Activated T-cell treated with anti-CD3 and anti-CD28 coated beads, Interleukin-2, amount 50 U/mL, for 24 hours (primary cell): ENCODE results near the gene ANKRD9.

ENCODE experiments used
- DNase-seq: peaks from one replicate; pipeline ENCODE4 v3.0.0-alpha.2; 2020
- H3K27ac Mint-ChIP-seq: 2 replicates; pipeline ENCODE4 v1.8.0; 2020; ENCODE audit warnings: mild to moderate bottlenecking, mixed read lengths
- H3K27me3 Mint-ChIP-seq: 2 replicates; pipeline ENCODE4 v1.8.0; 2020; ENCODE audit warnings: mixed read lengths
- H3K36me3 Mint-ChIP-seq: 2 replicates; pipeline ENCODE4 v1.8.0; 2020; ENCODE audit warnings: low read depth, mixed read lengths
- H3K4me1 Mint-ChIP-seq: 2 replicates; pipeline ENCODE4 v1.8.0; 2020; ENCODE audit warnings: low read depth, mixed read lengths
- H3K4me3 Mint-ChIP-seq: 2 replicates; pipeline ENCODE4 v1.8.0; 2020; ENCODE audit warnings: mild to moderate bottlenecking, moderate library complexity, mixed read lengths
- H3K9me3 Mint-ChIP-seq: 2 replicates; pipeline ENCODE4 v1.8.0; 2020; ENCODE audit warnings: mixed read lengths

Gene ANKRD9

GRCh38 chr14:102508774-102509745, 516 bp downstream of the ANKRD9 start:
- H3K4me3 Mint-ChIP-seq, result peak overlapping the region; percentile 68
- peak overlapping the region; percentile 34 for H3K27ac Mint-ChIP-seq
- H3K36me3 Mint-ChIP-seq, result peaks cover 5% of the 10 kb centered on the region
- H3K4me1 Mint-ChIP-seq, result peaks cover 17% of the 10 kb centered on the region
- H3K9me3 Mint-ChIP-seq, result no peaks in the 10 kb centered on the region
- DNase-seq, result peak; percentile 66
- peaks cover 3% of the 10 kb centered on the region for H3K27me3 Mint-ChIP-seq

DNA sequence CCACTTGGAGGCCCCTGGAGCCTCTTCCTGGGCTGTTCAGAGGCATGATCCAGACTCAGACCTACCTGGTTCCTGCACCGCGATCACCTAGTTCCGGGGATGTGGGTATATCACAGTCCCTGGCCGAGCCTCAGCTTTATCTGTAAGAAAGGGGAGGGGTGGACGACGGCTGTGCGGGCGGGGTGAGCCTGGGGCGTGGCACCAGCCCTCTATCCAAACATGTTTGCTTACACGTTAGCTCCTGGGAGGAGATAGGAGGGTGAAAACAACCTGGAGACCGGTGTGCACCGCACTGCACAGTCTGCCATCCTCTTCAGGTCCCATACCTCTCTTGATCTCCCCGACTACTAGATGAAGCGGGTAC, 1.2 kb downstream of the ANKRD9 start:
- Mint-ChIP-seq H3K27me3 (no peaks in the 10 kb centered on the region), H3K4me3 (peak overlapping the region; percentile 68), H3K9me3 (no peaks in the 10 kb centered on the region), H3K36me3 (peaks cover 5% of the 10 kb centered on the region), H3K27ac (no peak overlapping the region), H3K4me1 (peaks cover 17% of the 10 kb centered on the region)
- DNase-seq, result no peak

GRCh38 chr14:102507857-102508312, 1.7 kb downstream of the ANKRD9 start:
- H3K9me3 Mint-ChIP-seq, result no peaks in the 10 kb centered on the region
- no peaks in the 10 kb centered on the region for H3K27me3 Mint-ChIP-seq
- no peak for DNase-seq
- H3K4me3 Mint-ChIP-seq, result peak overlapping the region; percentile 35
- H3K4me1 Mint-ChIP-seq, result peaks cover 17% of the 10 kb centered on the region
- peaks cover 5% of the 10 kb centered on the region for H3K36me3 Mint-ChIP-seq
- no peak overlapping the region for H3K27ac Mint-ChIP-seq

- no peak overlapping the region for H3K27ac Mint-ChIP-seq
- no peaks in the 10 kb centered on the region for H3K9me3 Mint-ChIP-seq
- H3K36me3 Mint-ChIP-seq, result peaks cover 5% of the 10 kb centered on the region
- H3K27me3 Mint-ChIP-seq, result no peaks in the 10 kb centered on the region
- peaks cover 17% of the 10 kb centered on the region for H3K4me1 Mint-ChIP-seq
- no peak overlapping the region for H3K4me3 Mint-ChIP-seq
- DNase-seq, result peak; percentile 40
Observed at GRCh38 chr14:102507081-102507856, 2.3 kb downstream of the ANKRD9 start.

DNA sequence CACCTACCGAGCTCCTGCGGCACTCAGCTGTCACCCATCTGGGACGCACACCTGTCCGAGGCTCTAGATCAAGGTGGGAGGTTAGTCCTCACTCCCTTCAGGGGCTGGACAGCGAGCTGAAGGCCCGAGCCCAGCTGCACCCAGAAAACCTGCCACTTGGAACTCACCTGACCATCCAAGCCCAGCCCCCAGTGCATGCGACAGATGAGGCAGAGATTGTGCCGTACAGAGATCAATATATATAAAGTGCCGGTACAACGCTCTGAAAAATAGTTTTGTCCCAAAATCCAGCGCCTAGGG, 3.0 kb downstream of the ANKRD9 start:
- Mint-ChIP-seq H3K4me3 (no peak overlapping the region), H3K36me3 (peaks cover 5% of the 10 kb centered on the region)

GRCh38 chr14:102505775-102506625, 3.6 kb downstream of the ANKRD9 start:
- no peak for DNase-seq
- Mint-ChIP-seq H3K27ac (no peak overlapping the region), H3K36me3 (peaks cover 5% of the 10 kb centered on the region), H3K4me1 (peaks cover 13% of the 10 kb centered on the region), H3K4me3 (no peak overlapping the region), H3K27me3 (no peaks in the 10 kb centered on the region), H3K9me3 (no peaks in the 10 kb centered on the region)

More for the DNA sequence above, 3.0 kb downstream of the ANKRD9 start:
- Mint-ChIP-seq H3K4me1 (peaks cover 15% of the 10 kb centered on the region), H3K27me3 (no peaks in the 10 kb centered on the region), H3K27ac (no peak overlapping the region), H3K9me3 (no peaks in the 10 kb centered on the region)
- DNase-seq, result no peak

- H3K27me3 Mint-ChIP-seq, result no peaks in the 10 kb centered on the region
- H3K9me3 Mint-ChIP-seq, result no peaks in the 10 kb centered on the region
- DNase-seq, result no peak
- no peak overlapping the region for H3K4me3 Mint-ChIP-seq
- peaks cover 11% of the 10 kb centered on the region for H3K4me1 Mint-ChIP-seq
- H3K36me3 Mint-ChIP-seq, result peaks cover 5% of the 10 kb centered on the region
- no peak overlapping the region for H3K27ac Mint-ChIP-seq
Observed at GRCh38 chr14:102505000-102505619, 4.5 kb downstream of the ANKRD9 start.

DNA sequence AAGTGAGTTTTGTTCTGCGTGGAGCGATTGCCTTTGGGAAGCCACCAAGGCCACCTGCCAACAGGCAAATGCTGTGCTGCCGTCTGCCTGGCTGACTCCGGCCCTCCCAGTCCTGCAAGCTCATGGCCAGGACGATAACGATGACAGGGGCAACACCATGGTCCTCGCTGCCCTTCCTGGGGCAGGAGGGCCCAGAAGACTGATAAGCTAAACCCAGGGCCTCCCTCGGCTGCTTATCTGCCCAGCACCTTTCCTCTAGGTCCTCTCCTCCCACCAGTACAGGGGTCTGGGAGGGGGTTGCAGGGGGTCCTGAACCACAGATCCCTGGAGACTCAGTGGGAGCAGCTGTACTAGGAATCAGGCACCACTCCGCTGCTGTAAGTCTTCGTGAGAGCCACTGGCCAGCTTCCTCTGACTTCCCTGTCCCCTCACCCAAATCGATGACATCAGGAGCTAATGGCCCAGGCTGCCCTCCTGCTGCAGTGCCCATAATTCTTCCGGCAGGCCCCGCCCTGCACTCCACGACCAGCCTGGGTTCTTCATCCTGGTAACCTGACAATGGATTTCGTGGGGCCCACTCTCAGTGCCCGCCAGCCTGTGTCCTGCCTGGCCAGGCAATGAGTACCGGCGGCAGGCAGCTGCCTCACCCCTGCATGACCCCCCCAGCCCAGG, 5.1 kb downstream of the ANKRD9 start:
- H3K4me3 Mint-ChIP-seq, result no peak overlapping the region
- no peaks in the 10 kb centered on the region for H3K9me3 Mint-ChIP-seq
- no peak for DNase-seq
- H3K27me3 Mint-ChIP-seq, result no peaks in the 10 kb centered on the region
- no peak overlapping the region for H3K27ac Mint-ChIP-seq
- peaks cover 5% of the 10 kb centered on the region for H3K36me3 Mint-ChIP-seq
- peaks cover 13% of the 10 kb centered on the region for H3K4me1 Mint-ChIP-seq

- DNase-seq, result no peak
- Mint-ChIP-seq H3K9me3 (no peaks in the 10 kb centered on the region), H3K36me3 (peaks cover 10% of the 10 kb centered on the region), H3K4me3 (no peak overlapping the region), H3K27ac (no peak overlapping the region), H3K27me3 (no peaks in the 10 kb centered on the region), H3K4me1 (peaks cover 12% of the 10 kb centered on the region)
Observed at GRCh38 chr14:102503641-102504327, 5.8 kb downstream of the ANKRD9 start.

GRCh38 chr14:102502571-102502970, 7.0 kb downstream of the ANKRD9 start:
- H3K9me3 Mint-ChIP-seq, result no peaks in the 10 kb centered on the region
- H3K27me3 Mint-ChIP-seq, result no peaks in the 10 kb centered on the region
- H3K4me1 Mint-ChIP-seq, result peaks cover 9% of the 10 kb centered on the region
- DNase-seq, result no peak
- no peak overlapping the region for H3K27ac Mint-ChIP-seq
- peaks cover 20% of the 10 kb centered on the region for H3K36me3 Mint-ChIP-seq
- H3K4me3 Mint-ChIP-seq, result no peak overlapping the region

DNA sequence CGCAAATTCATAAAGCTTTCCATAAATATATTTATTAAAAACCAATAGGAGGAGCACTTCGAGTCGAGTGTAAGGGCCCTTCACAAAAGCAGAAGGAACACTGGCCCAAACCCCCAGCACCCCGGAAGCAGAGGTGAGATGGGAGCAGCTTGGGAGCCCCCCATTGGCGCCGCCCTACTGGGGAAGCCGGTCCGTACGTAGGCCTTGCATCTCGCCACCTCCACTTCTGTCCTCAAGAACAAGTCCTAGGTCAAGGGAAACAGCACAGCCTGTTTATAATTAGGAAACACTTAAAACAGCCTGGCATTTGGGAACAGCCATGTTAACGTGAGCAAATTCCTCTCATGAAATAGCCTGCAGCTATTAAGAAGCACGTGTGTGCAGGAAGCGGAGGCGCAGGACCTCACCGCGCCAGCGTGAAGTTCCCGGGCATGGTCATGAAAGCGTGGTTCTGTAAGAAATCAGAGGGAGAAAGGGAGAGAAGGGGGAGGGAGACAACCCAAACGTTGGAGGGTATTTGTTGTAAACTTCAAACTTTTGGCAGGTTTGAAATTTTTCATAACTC, 7.7 kb downstream of the ANKRD9 start:
- no peaks in the 10 kb centered on the region for H3K27me3 Mint-ChIP-seq
- no peaks in the 10 kb centered on the region for H3K9me3 Mint-ChIP-seq
- no peak for DNase-seq
- H3K36me3 Mint-ChIP-seq, result peaks cover 20% of the 10 kb centered on the region
- peaks cover 9% of the 10 kb centered on the region for H3K4me1 Mint-ChIP-seq
- no peak overlapping the region for H3K27ac Mint-ChIP-seq
- H3K4me3 Mint-ChIP-seq, result no peak overlapping the region

- no peaks in the 10 kb centered on the region for H3K9me3 Mint-ChIP-seq
- peak overlapping the region; percentile 80 for H3K27ac Mint-ChIP-seq
- H3K4me1 Mint-ChIP-seq, result peaks cover 9% of the 10 kb centered on the region
- no peak overlapping the region for H3K4me3 Mint-ChIP-seq
- no peaks in the 10 kb centered on the region for H3K27me3 Mint-ChIP-seq
- DNase-seq, result no peak
- peaks cover 15% of the 10 kb centered on the region for H3K36me3 Mint-ChIP-seq
Observed at GRCh38 chr14:102500713-102501112, 8.9 kb downstream of the ANKRD9 start.

GRCh38 chr14:102500158-102500662, 9.4 kb downstream of the ANKRD9 start:
- peak overlapping the region; percentile 80 for H3K27ac Mint-ChIP-seq
- H3K27me3 Mint-ChIP-seq, result no peaks in the 10 kb centered on the region
- no peaks in the 10 kb centered on the region for H3K9me3 Mint-ChIP-seq
- no peak overlapping the region for H3K4me3 Mint-ChIP-seq
- DNase-seq, result no peak
- peaks cover 9% of the 10 kb centered on the region for H3K4me1 Mint-ChIP-seq
- H3K36me3 Mint-ChIP-seq, result peaks cover 15% of the 10 kb centered on the region
